Natural killer cell (primary cell): Measurements from ENCODE around the gene MRPL53. TPM values are rescaled to one million over a fixed set of nuclear protein-coding genes. Genes with fewer than 3 reads are reported as not detected.
A peak's percentile ranks its signal among the peaks of the same experiment; 100 is the strongest.

ENCODE experiments used
- ATAC-seq, 3 donors: fragments of 150-1000 bp in 2 of 3; fragments of 200-7000 bp in 1 of 3; cut with Tn5 transposase; 1 replicate in 1 of 3; 2 replicates in 2 of 3; pipeline ENCODE4 v1.10.0; 2021; ENCODE audit warnings: mild to moderate bottlenecking in 2 of 3, moderate library complexity in 2 of 3
- DNase-seq, 2 donors: peaks; one replicate each; pipeline versions ENCODE4 v3.0.0 to v3.0.0-alpha.2; 2013 to 2021; ENCODE audit warnings: mixed read lengths in 1 of 2
- H3K27ac ChIP-seq: one replicate; pipeline ENCODE4 v1.5.1; 2013; ENCODE audit warnings: mild to moderate bottlenecking, low read length
- H3K27me3 ChIP-seq: one replicate; pipeline ENCODE4 v1.6.1; 2013; ENCODE audit warnings: low read length; ENCODE audit not compliant: control insufficient read depth, insufficient read depth
- H3K36me3 ChIP-seq: one replicate; pipeline ENCODE4 v1.6.1; 2013; ENCODE audit warnings: low read length; ENCODE audit not compliant: control insufficient read depth, insufficient read depth
- H3K4me1 ChIP-seq: one replicate; pipeline ENCODE4 v1.6.1; 2013; ENCODE audit warnings: low read length; ENCODE audit not compliant: control insufficient read depth, insufficient read depth
- H3K4me3 ChIP-seq: one replicate; pipeline ENCODE4 v1.5.1; 2013; ENCODE audit warnings: low read length
- H3K9me3 ChIP-seq: one replicate; pipeline ENCODE4 v1.6.1; 2013; ENCODE audit warnings: low read length; ENCODE audit not compliant: control insufficient read depth, insufficient read depth
- H3K27ac Mint-ChIP-seq, 2 donors: one replicate each; pipeline ENCODE4 v1.8.0; 2022; ENCODE audit warnings: mild to moderate bottlenecking in 2 of 2, mixed read lengths in 2 of 2, moderate library complexity in 1 of 2
- H3K27me3 Mint-ChIP-seq, 2 donors: one replicate each; pipeline ENCODE4 v1.8.0; 2022; ENCODE audit warnings: low read depth in 2 of 2, mixed read lengths in 2 of 2
- H3K36me3 Mint-ChIP-seq: one replicate; pipeline ENCODE4 v1.8.0; 2022; ENCODE audit warnings: mixed read lengths
- H3K4me1 Mint-ChIP-seq, 2 donors: one replicate each; pipeline ENCODE4 v1.8.0; 2022; ENCODE audit warnings: mixed read lengths in 2 of 2
- H3K4me3 Mint-ChIP-seq: one replicate; pipeline ENCODE4 v1.8.0; 2022; ENCODE audit warnings: mild to moderate bottlenecking, moderate library complexity, mixed read lengths
- H3K9me3 Mint-ChIP-seq, 2 donors: one replicate each; pipeline ENCODE4 v1.8.0; 2022; ENCODE audit warnings: mixed read lengths in 2 of 2
- WGBS: methylation state at CpG from one replicate; pipeline ENCODE4 v1.1.7; 2013; ENCODE audit warnings: missing lambda C conversion rate; ENCODE audit not compliant: insufficient coverage; 5-methylcytosine and 5-hydroxymethylcytosine counted together
- intact Hi-C: fragments of 100-400 bp; cut with micrococcal nuclease; formaldehyde crosslinking; loops from one replicate; pipeline ENCODE4 v1.14.2; 2022
- total RNA-seq, 4 donors: library from RNA; stranded (reverse); fragments of 120-200 nt in 1 of 4; gene quantifications; one replicate each; pipeline versions ENCODE4 v1.2.3 to v1.2.4, GENCODE V29; 2013 to 2022
- TF ChIP-seq, protein P1 (sequence below): fragments of 200-600 bp; IDR thresholded peaks from one replicate; pipeline ENCODE4 v1.8.0; 2022; ENCODE audit warnings: antibody characterized with exemption

MRPL53 gene
- total RNA-seq, 3 donors from 2014 or later (not counting 1 experiment from before 2014, with no cell fraction given): 42.4 to 49.7 (median 42.4) TPM

DNA sequence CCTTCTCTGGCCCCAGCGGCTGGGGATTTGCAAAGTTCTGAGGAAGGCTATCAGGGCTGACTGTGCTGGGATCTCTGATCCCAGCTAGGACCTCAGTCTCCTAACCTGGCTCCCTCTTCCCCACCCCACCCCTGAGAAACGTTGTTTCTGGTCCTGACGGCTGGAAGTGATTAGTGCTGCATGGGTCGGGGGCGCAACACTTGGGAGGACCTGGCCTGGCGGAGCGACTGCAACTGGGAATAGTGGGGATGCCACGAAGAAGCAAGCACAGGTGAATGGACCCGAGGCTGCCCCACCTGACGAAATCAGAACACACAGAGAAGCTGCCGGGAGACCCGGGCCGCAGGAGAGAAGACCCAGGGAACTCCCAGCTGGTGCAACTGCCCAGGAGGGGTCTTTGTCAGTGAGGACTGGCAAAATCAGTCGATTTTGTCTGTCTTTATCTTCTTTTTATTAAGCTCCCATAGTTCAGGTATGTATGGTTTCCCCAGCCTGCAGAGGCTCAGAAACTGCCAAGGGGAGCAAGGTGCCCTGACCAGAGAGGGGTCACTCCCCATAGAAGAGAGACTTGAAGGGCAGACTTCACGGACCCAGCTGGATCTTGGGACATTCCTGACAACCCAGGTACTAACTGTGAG lies 27.6 kb upstream of the MRPL53 start:
- Histone ChIP-seq H3K4me1 (peaks cover 56% of the 10 kb centered on the region), H3K27me3 (peaks cover 5% of the 10 kb centered on the region), H3K36me3 (no peaks in the 10 kb centered on the region), H3K27ac (no peak overlapping the region), H3K4me3 (no peak overlapping the region), H3K9me3 (no peaks in the 10 kb centered on the region)
- Mint-ChIP-seq H3K27me3 (peaks cover 0 to 8% of the 10 kb centered on the region in 2 donors), H3K27ac (no peak overlapping the region), H3K36me3 (no peaks in the 10 kb centered on the region), H3K4me1 (peaks cover 36 to 65% of the 10 kb centered on the region in 2 donors), H3K9me3 (no peaks in the 10 kb centered on the region), H3K4me3 (peak overlapping the region; percentile 56)
- ATAC-seq (no peak), DNase-seq (no peak)
- WGBS: 62% methylated on average over 15 of the region's 15 CpGs
- intact Hi-C loops: no loop called here
- TF ChIP-seq, protein P1, sequence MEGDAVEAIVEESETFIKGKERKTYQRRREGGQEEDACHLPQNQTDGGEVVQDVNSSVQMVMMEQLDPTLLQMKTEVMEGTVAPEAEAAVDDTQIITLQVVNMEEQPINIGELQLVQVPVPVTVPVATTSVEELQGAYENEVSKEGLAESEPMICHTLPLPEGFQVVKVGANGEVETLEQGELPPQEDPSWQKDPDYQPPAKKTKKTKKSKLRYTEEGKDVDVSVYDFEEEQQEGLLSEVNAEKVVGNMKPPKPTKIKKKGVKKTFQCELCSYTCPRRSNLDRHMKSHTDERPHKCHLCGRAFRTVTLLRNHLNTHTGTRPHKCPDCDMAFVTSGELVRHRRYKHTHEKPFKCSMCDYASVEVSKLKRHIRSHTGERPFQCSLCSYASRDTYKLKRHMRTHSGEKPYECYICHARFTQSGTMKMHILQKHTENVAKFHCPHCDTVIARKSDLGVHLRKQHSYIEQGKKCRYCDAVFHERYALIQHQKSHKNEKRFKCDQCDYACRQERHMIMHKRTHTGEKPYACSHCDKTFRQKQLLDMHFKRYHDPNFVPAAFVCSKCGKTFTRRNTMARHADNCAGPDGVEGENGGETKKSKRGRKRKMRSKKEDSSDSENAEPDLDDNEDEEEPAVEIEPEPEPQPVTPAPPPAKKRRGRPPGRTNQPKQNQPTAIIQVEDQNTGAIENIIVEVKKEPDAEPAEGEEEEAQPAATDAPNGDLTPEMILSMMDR: no peak

DNA sequence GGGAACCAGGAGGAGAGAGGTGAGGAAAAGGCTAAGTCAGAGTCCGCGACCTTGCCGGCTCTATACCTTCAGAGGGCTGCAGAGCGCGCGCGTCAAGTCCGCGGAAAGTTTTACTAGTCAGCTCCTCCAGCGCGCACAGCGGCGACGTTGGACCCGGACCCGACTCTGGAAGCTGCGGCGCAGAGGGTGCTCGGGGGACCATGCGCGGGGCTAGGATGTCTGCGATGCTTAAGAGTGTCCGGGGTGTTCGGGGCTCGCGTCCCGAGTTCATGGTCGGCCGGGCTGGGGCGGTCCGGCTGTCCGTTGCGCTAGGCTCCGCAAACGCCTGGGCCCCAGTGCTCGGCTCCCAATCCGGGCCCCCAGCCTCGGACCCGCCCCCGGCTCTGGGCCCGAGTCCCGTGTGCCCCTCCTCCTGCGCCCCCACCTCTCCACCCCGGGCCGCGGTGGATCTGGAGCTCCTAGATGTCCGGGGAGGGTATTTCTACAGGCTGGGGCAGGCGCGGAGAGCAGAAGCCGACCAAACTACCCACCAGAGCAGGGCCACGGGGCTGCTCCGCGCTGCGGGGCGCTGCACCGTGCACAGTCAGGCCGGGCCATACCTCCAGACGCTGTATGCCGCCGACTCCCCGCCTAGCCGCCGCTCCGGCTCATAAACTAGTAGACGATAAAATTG lies 26.9 kb upstream of the MRPL53 start, which contains the start of gene LBX2:
TSS of gene LBX2 (minus strand) at position 337 of the 673 bp plus-strand sequence. CDS start at position 271, 66 bp downstream.
- intact Hi-C loops: no loop called here
- no peaks in the 10 kb centered on the region for H3K9me3 Mint-ChIP-seq
- Histone ChIP-seq H3K27ac (no peak within 1 kb of the TSS), H3K36me3 (no peaks in the 10 kb centered on the region), H3K4me1 (peaks cover 56% of the 10 kb centered on the region), H3K27me3 (peaks cover 5% of the 10 kb centered on the region), H3K9me3 (no peaks in the 10 kb centered on the region), H3K4me3 (peak within 1 kb of the TSS; percentile 52)
- no peaks in the 10 kb centered on the region for H3K36me3 Mint-ChIP-seq
- 6% methylated on average over 65 of the region's 65 CpGs for WGBS
- H3K27me3 Mint-ChIP-seq: peaks cover 0 to 8% of the 10 kb centered on the region in 2 donors
- H3K4me1 Mint-ChIP-seq: peaks cover 29 to 58% of the 10 kb centered on the region in 2 donors
- peak within 1 kb of the TSS; percentile 90 for H3K4me3 Mint-ChIP-seq
- TF ChIP-seq, protein P1: no peak
- peak within 1 kb of the TSS; percentile 30 to 81 for H3K27ac Mint-ChIP-seq
- DNase-seq (peak in 1 of 2 donors; percentile 48), ATAC-seq (peak in 1 of 3 donors; percentile 28)

DNA sequence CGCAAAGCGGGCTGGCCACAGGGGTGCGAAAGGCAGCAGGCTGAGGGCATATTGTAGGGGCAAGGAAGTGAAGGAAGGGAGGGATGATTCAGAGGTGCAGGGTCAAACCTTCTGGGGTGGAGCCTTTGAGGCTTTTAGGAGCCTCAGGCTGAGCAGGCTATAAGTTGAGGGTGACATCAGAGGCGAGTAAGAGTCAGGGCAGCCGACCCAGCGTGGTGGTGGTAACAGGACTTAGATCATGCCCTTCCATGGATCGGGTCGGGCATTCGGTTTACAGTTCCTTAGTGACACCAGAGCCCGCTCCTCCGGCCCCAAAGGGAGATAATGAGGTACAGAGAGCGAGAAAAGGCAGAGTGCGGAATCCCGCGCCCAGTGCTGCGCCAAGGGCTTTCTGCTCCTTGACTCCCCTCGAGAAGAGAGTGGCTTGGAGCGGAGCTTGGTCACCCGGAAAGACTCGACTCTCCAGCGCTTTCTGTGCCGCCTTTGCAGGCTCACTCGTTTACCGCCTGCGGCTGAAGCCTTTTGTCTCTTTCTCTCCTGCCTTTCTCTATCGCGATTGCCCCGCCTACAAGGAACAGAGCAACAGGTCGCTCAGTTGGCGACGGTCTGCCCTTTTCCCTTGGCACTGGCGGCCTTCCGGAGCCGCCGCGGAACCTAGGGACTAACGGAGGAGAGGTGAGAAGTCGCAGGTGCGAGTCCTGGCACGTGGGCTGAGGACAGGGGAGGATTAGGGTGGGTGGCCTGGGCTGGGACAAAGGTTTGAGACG lies 26.2 kb upstream of the MRPL53 start:
- WGBS: 1% methylated on average over 41 of the region's 41 CpGs
- Histone ChIP-seq H3K9me3 (no peaks in the 10 kb centered on the region), H3K4me3 (peak overlapping the region; percentile 52), H3K36me3 (peaks cover 4% of the 10 kb centered on the region), H3K4me1 (peaks cover 51% of the 10 kb centered on the region), H3K27me3 (peaks cover 5% of the 10 kb centered on the region), H3K27ac (no peak overlapping the region)
- peak overlapping the region; percentile 90 for H3K4me3 Mint-ChIP-seq
- H3K36me3 Mint-ChIP-seq: no peaks in the 10 kb centered on the region
- peak overlapping the region; percentile 30 to 81 for H3K27ac Mint-ChIP-seq
- intact Hi-C loops: no loop called here
- DNase-seq: peak in 1 of 2 donors; percentile 41
- ATAC-seq: peak; percentile 25 to 52 (median 33)
- TF ChIP-seq, protein P1: no peak
- H3K4me1 Mint-ChIP-seq: peaks cover 24 to 51% of the 10 kb centered on the region in 2 donors
- H3K27me3 Mint-ChIP-seq: peaks cover 0 to 8% of the 10 kb centered on the region in 2 donors
- H3K9me3 Mint-ChIP-seq: no peaks in the 10 kb centered on the region
